ENCODE measurements around the gene SH3RF2.

- TF ChIP-seq CTCF (conservative IDR thresholded peaks at IDR 0.05; ENCODE audit: low read length) (no peak), EZH2phosphoT487 (IDR thresholded peaks at IDR 0.05; ENCODE audit: borderline replicate concordance, low read depth, low read length) (no peak)
Measured at GRCh38 chr5:145942201-145942600, 5.8 kb downstream of the SH3RF2 start.

Data from OCI-LY7 (cell line).